H1 (cell line): Measurements from ENCODE around the gene BTN2A1. TPM values are rescaled to one million over a fixed set of nuclear protein-coding genes. Genes with fewer than 3 reads are reported as not detected.

Experiments
- CTCF ChIA-PET: fragments of 300-600 bp; sonication (Branson Sonifier 250); formaldehyde crosslinking; loops from one replicate; lab custom pipeline; 2021; ENCODE audit not compliant: partially characterized antibody; lab: Charles Lee
- POLR2A ChIA-PET: fragments of 300-600 bp; sonication (Branson Sonifier 250); formaldehyde crosslinking; loops from one replicate; lab custom pipeline; 2021; ENCODE audit warnings: inconsistent platforms; ENCODE audit not compliant: partially characterized antibody; lab: Charles Lee
- DNase-seq, 2 experiments: peaks; one replicate each; pipeline versions ENCODE4 v3.0.0 to v3.0.0-alpha.2; 2010 to 2022; ENCODE audit warnings: low spot score in 2 of 2, low read depth in 1 of 2, mixed read lengths in 1 of 2
- FAIRE-seq: peaks from 2 replicates; lab custom pipeline; 2011; peaks lifted over from hg19 to GRCh38; lab: Jason Lieb, UNC
- H2AFZ ChIP-seq: 2 replicates; pipeline ENCODE4 v1.8.1; 2012; ENCODE audit warnings: low read length, inconsistent platforms
- H2AK5ac ChIP-seq: 2 replicates; pipeline ENCODE4 v1.6.1; 2013; ENCODE audit warnings: low read depth, low read length
- H2BK120ac ChIP-seq: replicated peaks from 2 replicates; pipeline ENCODE3; 2013; ENCODE audit warnings: low read depth, low read length, inconsistent platforms
- H2BK12ac ChIP-seq: 2 replicates; pipeline ENCODE4 v1.6.1; 2013; ENCODE audit warnings: low read depth, low read length
- H2BK15ac ChIP-seq: 2 replicates; pipeline ENCODE4 v1.6.1; 2013; ENCODE audit warnings: low read length
- H2BK20ac ChIP-seq: 2 replicates; pipeline ENCODE4 v1.6.1; 2013; ENCODE audit warnings: low read length
- H2BK5ac ChIP-seq: 2 replicates; pipeline ENCODE4 v1.6.1; 2013; ENCODE audit warnings: low read depth, low read length
- H3K14ac ChIP-seq: 2 replicates; pipeline ENCODE4 v1.6.1; 2013; ENCODE audit warnings: inconsistent platforms; ENCODE audit not compliant: insufficient read length
- H3K18ac ChIP-seq: 2 replicates; pipeline ENCODE4 v1.6.1; 2013; ENCODE audit warnings: low read length; ENCODE audit errors: extremely low read depth
- H3K23ac ChIP-seq: 2 replicates; pipeline ENCODE4 v1.6.1; 2013; ENCODE audit warnings: inconsistent platforms; ENCODE audit not compliant: insufficient read length
- H3K23me2 ChIP-seq: 2 replicates; pipeline ENCODE4 v1.6.1; 2013; ENCODE audit warnings: low read depth, low read length
- H3K27ac ChIP-seq: 2 replicates; pipeline ENCODE4 v1.6.1; 2011; ENCODE audit warnings: low read depth, low read length, inconsistent platforms
- H3K27me3 ChIP-seq, 4 experiments: replicated peaks in 1 of 4; 1 replicate in 1 of 4; 2 replicates in 3 of 4; pipeline versions ENCODE4 v1.6.1 to v1.8.1; 2011 to 2013; ENCODE audit warnings: low read length in 3 of 4, mild to moderate bottlenecking in 3 of 4, inconsistent platforms in 2 of 4, mixed read lengths in 2 of 4, moderate library complexity in 1 of 4; ENCODE audit not compliant: control insufficient read depth in 3 of 4, insufficient read depth in 3 of 4; ENCODE audit errors: extremely low read depth in 1 of 4
- H3K36me3 ChIP-seq, 4 experiments: 2 replicates each; pipeline versions ENCODE4 v1.6.1 to v1.8.1; 2011 to 2013; ENCODE audit warnings: mild to moderate bottlenecking in 4 of 4, low read length in 3 of 4, moderate library complexity in 2 of 4, control low read depth in 1 of 4, inconsistent platforms in 1 of 4; ENCODE audit not compliant: insufficient read depth in 4 of 4, control insufficient read depth in 2 of 4
- H3K4ac ChIP-seq: replicated peaks from 2 replicates; pipeline ENCODE3; 2013; ENCODE audit warnings: low read length, low read depth, mixed read lengths, inconsistent platforms; ENCODE audit not compliant: insufficient read length
- H3K4me1 ChIP-seq, 4 experiments: replicated peaks in 1 of 4; 1 replicate in 1 of 4; 2 replicates in 3 of 4; pipeline versions ENCODE4 v1.6.1 to v1.8.1; 2011 to 2013; ENCODE audit warnings: low read length in 3 of 4, inconsistent platforms in 2 of 4, mixed read lengths in 1 of 4; ENCODE audit not compliant: insufficient read depth in 4 of 4, control insufficient read depth in 3 of 4
- H3K4me2 ChIP-seq, 2 experiments: 2 replicates each; pipeline versions ENCODE4 v1.6.1 to v1.8.1; 2011 to 2013; ENCODE audit warnings: low read depth in 2 of 2, low read length in 2 of 2, control low read depth in 1 of 2, inconsistent platforms in 1 of 2, mild to moderate bottlenecking in 1 of 2; ENCODE audit not compliant: insufficient read depth in 1 of 2
- H3K4me3 ChIP-seq, 4 experiments: fragments of 200-600, 300-600 bp in 1 of 4; sonication (generic), shearing (Covaris generic), sonication (Bioruptor Twin) in 1 of 4; 2 replicates each; pipeline versions ENCODE4 v1.5.1 to v1.8.1; 2011 to 2016; ENCODE audit warnings: low read length in 4 of 4, low read depth in 3 of 4, control low read depth in 2 of 4, inconsistent platforms in 2 of 4, mild to moderate bottlenecking in 2 of 4, mixed read lengths in 1 of 4, moderate library complexity in 1 of 4; ENCODE audit not compliant: insufficient read depth in 2 of 4; ENCODE audit errors: extremely low read depth in 1 of 4
- H3K56ac ChIP-seq: replicated peaks from 2 replicates; pipeline ENCODE3; 2013; ENCODE audit warnings: low read depth, mild to moderate bottlenecking, mixed read lengths, low read length, inconsistent platforms; ENCODE audit not compliant: insufficient read length
- H3K79me1 ChIP-seq: 2 replicates; pipeline ENCODE4 v1.6.1; 2013; ENCODE audit warnings: low read depth, low read length, control low read depth
- H3K79me2 ChIP-seq, 2 experiments: 2 replicates each; pipeline versions ENCODE4 v1.6.1 to v1.8.1; 2012 to 2013; ENCODE audit warnings: low read length in 2 of 2, mild to moderate bottlenecking in 2 of 2, inconsistent platforms in 1 of 2; ENCODE audit not compliant: insufficient read depth in 2 of 2, control insufficient read depth in 1 of 2
- H3K9ac ChIP-seq, 4 experiments: replicated peaks in 1 of 4; 1 replicate in 1 of 4; 2 replicates in 3 of 4; pipeline versions ENCODE4 v1.6.1 to v1.8.1; 2011 to 2013; ENCODE audit warnings: low read depth in 3 of 4, low read length in 3 of 4, control low read depth in 2 of 4, mild to moderate bottlenecking in 2 of 4, moderate library complexity in 2 of 4, inconsistent platforms in 1 of 4; ENCODE audit errors: extremely low read depth in 1 of 4
- H3K9me3 ChIP-seq, 2 experiments: 2 replicates each; pipeline versions ENCODE4 v1.6.1 to v1.8.1; 2012 to 2013; ENCODE audit warnings: mild to moderate bottlenecking in 2 of 2, moderate library complexity in 2 of 2, control low read depth in 1 of 2, inconsistent platforms in 1 of 2, low read depth in 1 of 2, low read length in 1 of 2, mixed read lengths in 1 of 2; ENCODE audit not compliant: insufficient read depth in 2 of 2
- H4K20me1 ChIP-seq, 2 experiments: replicated peaks in 1 of 2; 2 replicates each; pipeline versions ENCODE3 to v1.8.1; 2011 to 2013; ENCODE audit warnings: inconsistent platforms in 2 of 2, low read length in 2 of 2, mild to moderate bottlenecking in 1 of 2; ENCODE audit not compliant: insufficient read depth in 2 of 2, control insufficient read depth in 1 of 2
- H4K5ac ChIP-seq: 2 replicates; pipeline ENCODE4 v1.6.1; 2013; ENCODE audit warnings: low read length, low read depth, mixed read lengths, inconsistent platforms; ENCODE audit not compliant: insufficient read length
- H4K8ac ChIP-seq: 2 replicates; pipeline ENCODE4 v1.8.0; 2013; ENCODE audit warnings: mild to moderate bottlenecking, moderate library complexity, low read length, inconsistent platforms; ENCODE audit not compliant: insufficient read depth; ENCODE audit errors: extremely low read depth
- H4K91ac ChIP-seq: replicated peaks from 2 replicates; pipeline ENCODE3; 2013; ENCODE audit warnings: low read length, mixed read lengths, inconsistent platforms; ENCODE audit not compliant: insufficient read length
- CTCF ChIP-seq, 3 experiments: IDR thresholded peaks; 1 replicate in 2 of 3; 2 replicates in 1 of 3; pipeline versions ENCODE4 v1.5.1 to v1.6.1; 2011; ENCODE audit warnings: low read length in 3 of 3, mild to moderate bottlenecking in 3 of 3, inconsistent platforms in 2 of 3, low read depth in 1 of 3, moderate library complexity in 1 of 3; ENCODE audit not compliant: insufficient read depth in 1 of 3; ENCODE audit errors: control extremely low read depth in 1 of 3
- JUN ChIP-seq: IDR thresholded peaks from 2 replicates; pipeline ENCODE4 v1.6.1; 2011; ENCODE audit warnings: low read depth, mild to moderate bottlenecking, improper control_type of control experiment, low read length
- MAX ChIP-seq: IDR thresholded peaks from 2 replicates; pipeline ENCODE4 v1.6.1; 2012; ENCODE audit warnings: inconsistent platforms
- SP1 ChIP-seq: IDR thresholded peaks from 2 replicates; pipeline ENCODE4 v1.6.1; 2011; ENCODE audit warnings: low read depth, low read length
- TBP ChIP-seq: IDR thresholded peaks from 2 replicates; pipeline ENCODE4 v1.6.1; 2011; ENCODE audit warnings: low read depth, low read length, improper control_type of control experiment
- WGBS, 2 experiments: shearing (Covaris generic) in 1 of 2; methylation state at CpG; one replicate each; pipeline versions ENCODE4 v1.1.6 to v1.1.7; 2013 to 2015; ENCODE audit warnings: low lambda C conversion rate in 2 of 2, mixed read lengths in 2 of 2, inconsistent platforms in 1 of 2, low coverage in 1 of 2, missing lambda C conversion rate in 1 of 2; ENCODE audit not compliant: insufficient replicate concordance in 2 of 2, insufficient coverage in 1 of 2, insufficient read length in 1 of 2; ENCODE audit errors: extremely low coverage in 1 of 2, missing lambda C conversion rate in 1 of 2; 5-methylcytosine and 5-hydroxymethylcytosine counted together
- polyA plus RNA-seq, 7 experiments: library from polyadenylated mRNA; depleted of rRNA in 3 of 7; stranded (reverse) in 5 of 7; unstranded in 2 of 7; fragments of >200 nt in 5 of 7; fragments of 200-250 nt in 2 of 7; gene quantifications; 1 replicate in 5 of 7; 2 replicates in 1 of 7; 4 replicates in 1 of 7; pipeline versions ENCODE4 v1.2.1 to v1.2.3, GENCODE V29; 2011 to 2013; ENCODE audit warnings: missing spikeins in 2 of 7, mixed read lengths in 2 of 7
- total RNA-seq: library from RNA; stranded (reverse); fragmentation: NEBNext Ultra II Directional; extraction: Animal tissue kit (Norgen Biotek cat#: 25700); gene quantifications from 2 replicates; pipeline ENCODE4 v1.2.1, GENCODE V29; 2021

BTN2A1 gene
- total and polyA plus RNA-seq, 2 of the 8 experiments (the other 6 are each of a cell fraction or from before 2014, with no cell fraction given) = 8.7 to 11.0 TPM

GRCh38 chr6:26459023-26459810, 1.5 kb downstream of the BTN2A1 start:
- Histone ChIP-seq H3K9me3 (no peaks in the 10 kb centered on the region), H4K8ac (no peak overlapping the region), H2BK12ac (no peak overlapping the region), H3K79me1 (no peaks in the 10 kb centered on the region; the same call in 1 of the 2 replicates), H3K27ac (no peak overlapping the region), H3K14ac (no peak overlapping the region), H3K27me3 (no peaks in the 10 kb centered on the region), H2AK5ac (no peak overlapping the region), H4K91ac (no peak overlapping the region), H3K4me3 (no peak overlapping the region; a peak in 1 of 8 replicates), H3K23me2 (no peaks in the 10 kb centered on the region; the same call in 1 of the 2 replicates), H3K4ac (no peak overlapping the region), H2BK5ac (no peak overlapping the region), H3K18ac (no peak overlapping the region), H2BK120ac (no peak overlapping the region), H2BK15ac (no peak overlapping the region), H2BK20ac (no peak overlapping the region), H4K5ac (no peak overlapping the region), H3K4me1 (peaks cover 0 to 6% (median 5%) of the 10 kb centered on the region in 4 experiments; a peak in 4 of 7 replicates), H3K23ac (no peak overlapping the region), H3K4me2 (peak overlapping the region in 1 of 2 experiments; percentile 96; a peak in 1 of 4 replicates), H4K20me1 (peaks cover 0 to 2% of the 10 kb centered on the region in 2 experiments), H2AFZ (no peak overlapping the region), H3K79me2 (peaks cover 0 to 13% of the 10 kb centered on the region in 2 experiments; a peak in 2 of 4 replicates), H3K36me3 (peaks cover 3 to 32% (median 25%) of the 10 kb centered on the region in 4 experiments; a peak in 6 of 8 replicates), H3K9ac (no peak overlapping the region; a peak in 1 of 7 replicates), H3K56ac (no peak overlapping the region)
- CTCF ChIA-PET = no interaction called here
- TF ChIP-seq CTCF (IDR thresholded peaks at IDR 0.05; ENCODE audit: control extremely low read depth in 1 of 3, insufficient read depth in 1 of 3, low read depth in 1 of 3, low read length in 3 of 3) (no peak), SP1 (no peak), TBP (no peak), JUN (no peak), MAX (no peak)
- FAIRE-seq = no peak
- 96% methylated on average over 16 of the region's 16 CpGs; no CpG with 5 or more reads in 1 of the 2 experiments for WGBS, 2 experiments
- POLR2A ChIA-PET = interaction anchor here (0.9 to 1.7 kb wide), 2 partner anchors 11 to 52 kb away, joined by 3 to 6 read pairs; no protein-coding TSS in a partner anchor
- DNase-seq = no peak
